ENCODE results near the gene NTN1.

- TF ChIP-seq CTCF (IDR thresholded peaks at IDR 0.05; ENCODE audit: low read depth, low read length, poor library complexity, severe bottlenecking) (no peak), EZH2phosphoT487 (IDR thresholded peaks at IDR 0.05; ENCODE audit: borderline replicate concordance, low read length) (no peak)
These were observed 88.6 kb downstream of the NTN1 start for GRCh38 chr17:9109933-9110332.

Measured in DOHH2 (cell line).